Neutrophil (primary cell): ENCODE results near the gene TSPAN3.
A peak's percentile ranks its signal among the peaks of the same experiment; 100 is the strongest.

Source experiments
- H3K27ac ChIP-seq: fragments of 200-600 bp; sonication (generic); 2 replicates; pipeline ENCODE4 v1.5.1; 2016; ENCODE audit warnings: mild to moderate bottlenecking, moderate library complexity
- H3K27me3 ChIP-seq: fragments of 200-600 bp; sonication (generic); 2 replicates; pipeline ENCODE4 v1.6.0; 2016; ENCODE audit warnings: mild to moderate bottlenecking
- H3K36me3 ChIP-seq: fragments of 200-600 bp; sonication (generic); 2 replicates; pipeline ENCODE4 v1.5.1; 2017
- H3K4me1 ChIP-seq, 2 experiments: fragments of 200-600 bp in 1 of 2; sonication (generic) in 1 of 2; 1 replicate in 1 of 2; 2 replicates in 1 of 2; pipeline versions ENCODE4 v1.5.1 to v1.6.1; 2013 to 2016; ENCODE audit warnings: low read depth in 1 of 2, low read length in 1 of 2, mild to moderate bottlenecking in 1 of 2, moderate library complexity in 1 of 2; ENCODE audit not compliant: control insufficient read depth in 1 of 2, insufficient read depth in 1 of 2
- H3K4me3 ChIP-seq, 2 experiments: fragments of 200-600 bp in 1 of 2; sonication (generic) in 1 of 2; 1 replicate in 1 of 2; 2 replicates in 1 of 2; pipeline ENCODE4 v1.5.1; 2013 to 2016; ENCODE audit warnings: low read depth in 1 of 2, low read length in 1 of 2, mild to moderate bottlenecking in 1 of 2, moderate library complexity in 1 of 2
- H3K9me3 ChIP-seq: fragments of 200-600 bp; sonication (generic); 2 replicates; pipeline ENCODE4 v1.5.1; 2016
- TF ChIP-seq, protein P1 (sequence below): fragments of 200-600 bp; sonication (generic); IDR thresholded peaks from 2 replicates; pipeline ENCODE4 v1.5.1; 2016; ENCODE audit warnings: antibody characterized with exemption

The TSPAN3 gene

DNA sequence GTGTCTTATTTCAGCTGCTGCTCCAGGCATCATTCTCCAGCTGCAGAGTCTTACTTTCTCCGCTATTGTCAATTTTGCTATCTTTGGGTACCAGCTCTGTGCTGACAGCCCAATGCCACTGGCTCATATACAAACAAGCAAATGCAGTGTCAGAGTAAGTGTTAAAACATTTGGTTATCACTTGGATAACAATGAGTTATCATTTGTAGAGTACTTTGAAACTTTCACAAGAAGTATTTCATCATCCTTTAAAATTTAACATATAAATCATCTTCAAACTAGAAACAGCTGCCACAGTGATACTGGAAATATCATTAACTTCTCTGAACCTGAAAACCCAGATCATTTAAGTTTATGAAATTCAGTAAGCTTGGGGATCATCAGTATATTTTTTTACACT lies 13.8 kb downstream of the TSPAN3 start:
- no peaks in the 10 kb centered on the region for H3K9me3 ChIP-seq
- H3K27ac ChIP-seq = no peak overlapping the region
- H3K4me1 ChIP-seq = peaks cover 4% of the 10 kb centered on the region in 2 experiments
- TF ChIP-seq, protein P1, sequence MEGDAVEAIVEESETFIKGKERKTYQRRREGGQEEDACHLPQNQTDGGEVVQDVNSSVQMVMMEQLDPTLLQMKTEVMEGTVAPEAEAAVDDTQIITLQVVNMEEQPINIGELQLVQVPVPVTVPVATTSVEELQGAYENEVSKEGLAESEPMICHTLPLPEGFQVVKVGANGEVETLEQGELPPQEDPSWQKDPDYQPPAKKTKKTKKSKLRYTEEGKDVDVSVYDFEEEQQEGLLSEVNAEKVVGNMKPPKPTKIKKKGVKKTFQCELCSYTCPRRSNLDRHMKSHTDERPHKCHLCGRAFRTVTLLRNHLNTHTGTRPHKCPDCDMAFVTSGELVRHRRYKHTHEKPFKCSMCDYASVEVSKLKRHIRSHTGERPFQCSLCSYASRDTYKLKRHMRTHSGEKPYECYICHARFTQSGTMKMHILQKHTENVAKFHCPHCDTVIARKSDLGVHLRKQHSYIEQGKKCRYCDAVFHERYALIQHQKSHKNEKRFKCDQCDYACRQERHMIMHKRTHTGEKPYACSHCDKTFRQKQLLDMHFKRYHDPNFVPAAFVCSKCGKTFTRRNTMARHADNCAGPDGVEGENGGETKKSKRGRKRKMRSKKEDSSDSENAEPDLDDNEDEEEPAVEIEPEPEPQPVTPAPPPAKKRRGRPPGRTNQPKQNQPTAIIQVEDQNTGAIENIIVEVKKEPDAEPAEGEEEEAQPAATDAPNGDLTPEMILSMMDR = no peak
- H3K4me3 ChIP-seq = no peak overlapping the region
- H3K36me3 ChIP-seq = no peaks in the 10 kb centered on the region
- H3K27me3 ChIP-seq = no peaks in the 10 kb centered on the region

DNA sequence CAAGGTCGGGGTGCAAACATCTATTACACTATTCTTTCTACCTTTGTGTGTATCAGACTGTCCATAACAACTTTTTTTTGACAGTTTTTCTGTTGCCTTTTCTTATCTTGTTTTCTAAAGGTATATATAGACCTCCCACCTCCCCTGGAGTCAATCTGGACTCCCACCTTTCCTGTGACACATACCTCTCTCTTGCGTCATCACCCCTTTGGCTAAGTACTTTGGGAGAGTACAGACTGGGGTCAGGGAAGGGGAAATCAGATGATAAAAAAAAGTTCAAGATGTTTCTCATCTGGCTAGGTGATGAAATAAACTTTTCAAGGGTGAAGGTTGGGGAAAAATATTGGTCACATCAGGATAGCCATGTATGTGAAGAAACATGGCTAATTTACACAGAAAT lies 17.2 kb downstream of the TSPAN3 start:
- no peak overlapping the region for H3K27ac ChIP-seq
- H3K27me3 ChIP-seq = no peaks in the 10 kb centered on the region
- TF ChIP-seq, protein P1 = no peak
- H3K4me3 ChIP-seq = no peak overlapping the region
- H3K9me3 ChIP-seq = no peaks in the 10 kb centered on the region
- H3K36me3 ChIP-seq = no peaks in the 10 kb centered on the region
- H3K4me1 ChIP-seq = peaks cover 5 to 7% of the 10 kb centered on the region in 2 experiments

DNA sequence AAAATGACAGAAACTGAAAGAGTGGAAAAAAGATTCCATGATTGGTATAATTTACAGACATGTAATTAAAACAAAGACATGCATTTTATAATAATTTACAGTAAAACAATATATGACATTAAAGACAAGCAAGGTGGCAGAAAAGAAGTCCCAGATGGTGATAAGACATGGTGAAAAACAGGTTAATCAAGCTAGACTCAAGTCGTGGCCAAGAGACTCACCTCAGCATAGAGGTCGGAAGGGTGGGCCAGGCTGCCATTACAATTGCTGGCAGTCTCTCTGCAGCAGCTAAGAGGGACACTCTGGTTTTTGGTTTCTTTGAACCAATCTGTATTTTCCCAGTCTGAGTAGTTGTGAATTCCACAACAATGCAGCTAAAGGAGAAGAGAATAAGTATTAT lies 18.4 kb downstream of the TSPAN3 start:
- Histone ChIP-seq H3K36me3 (no peaks in the 10 kb centered on the region), H3K27ac (no peak overlapping the region)
- TF ChIP-seq, protein P1 = no peak

DNA sequence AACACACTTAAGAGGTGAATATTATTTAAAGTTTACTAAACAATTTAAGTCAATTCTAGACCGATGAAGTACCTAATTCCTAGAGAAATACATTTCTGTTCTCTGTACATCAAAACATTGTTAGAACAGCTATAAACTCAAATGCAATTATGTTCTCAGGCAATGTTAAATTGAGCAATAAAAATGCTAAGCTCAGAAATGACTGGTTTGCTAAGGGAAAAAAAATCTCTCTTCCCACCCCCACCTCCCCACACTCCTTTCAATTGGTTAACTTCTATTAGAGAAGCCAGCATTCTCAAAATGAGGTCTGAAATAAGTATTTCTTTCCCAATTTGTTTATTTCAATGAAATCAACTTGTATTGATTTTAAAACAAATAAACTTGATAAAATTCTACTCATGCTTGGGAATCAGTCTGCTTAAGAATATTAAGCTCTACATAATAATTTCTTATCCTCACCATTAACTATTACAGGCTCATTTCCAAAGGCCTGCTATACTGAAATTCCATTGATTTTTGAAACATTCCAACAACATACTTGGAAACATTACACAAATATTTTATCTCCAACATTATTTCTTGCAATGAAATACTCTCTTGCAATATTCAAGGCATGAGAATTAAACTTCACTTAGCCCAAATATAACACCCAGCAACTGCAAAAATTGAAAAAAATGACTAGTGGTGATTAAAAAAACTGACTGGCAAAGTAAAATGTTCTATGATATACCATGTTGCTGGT lies 22.6 kb downstream of the TSPAN3 start:
- Histone ChIP-seq H3K4me3 (no peak overlapping the region), H3K36me3 (no peaks in the 10 kb centered on the region), H3K27ac (no peak overlapping the region), H3K27me3 (no peaks in the 10 kb centered on the region), H3K9me3 (no peaks in the 10 kb centered on the region), H3K4me1 (peaks cover 9 to 10% of the 10 kb centered on the region in 2 experiments)
- TF ChIP-seq, protein P1 = no peak

More for the DNA sequence above, 18.4 kb downstream of the TSPAN3 start:
- no peaks in the 10 kb centered on the region for H3K9me3 ChIP-seq
- H3K27me3 ChIP-seq = no peaks in the 10 kb centered on the region
- no peak overlapping the region for H3K4me3 ChIP-seq
- peaks cover 6 to 10% of the 10 kb centered on the region in 2 experiments for H3K4me1 ChIP-seq

DNA sequence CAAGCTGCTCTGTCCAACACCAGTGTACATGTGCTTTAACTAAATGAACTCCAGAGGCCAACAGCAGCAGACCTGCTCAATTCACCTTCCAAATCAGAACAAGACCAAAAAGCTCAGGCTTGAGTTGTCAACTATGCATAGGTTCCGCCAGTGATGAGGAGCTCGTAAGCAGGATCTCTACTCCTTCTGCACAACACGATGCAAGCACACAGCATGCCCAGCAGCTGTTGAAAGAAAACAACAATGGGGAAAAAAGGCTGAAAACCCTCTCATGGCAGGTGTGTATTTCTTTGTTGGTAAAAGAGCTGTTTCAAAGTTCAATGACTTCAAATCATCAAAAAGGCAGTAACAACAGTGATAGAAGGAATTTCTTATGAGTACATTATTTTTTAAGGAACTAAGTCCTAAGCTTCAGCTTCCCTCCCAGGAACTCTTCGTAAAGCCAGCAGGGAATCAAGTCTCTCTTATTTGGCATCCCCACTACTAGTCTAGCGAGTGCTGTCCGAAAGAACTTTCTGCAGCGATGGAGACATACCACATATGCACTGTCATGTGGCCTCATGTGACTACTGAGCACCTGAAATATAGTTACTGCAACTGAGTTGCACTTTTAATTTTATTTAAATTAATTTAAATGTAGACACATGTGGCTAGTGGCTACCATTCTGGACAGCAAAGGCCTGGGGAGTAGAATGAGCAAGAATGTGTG lies 24.1 kb downstream of the TSPAN3 start:
- no peaks in the 10 kb centered on the region for H3K36me3 ChIP-seq
- H3K4me3 ChIP-seq = no peak overlapping the region
- H3K4me1 ChIP-seq = peaks cover 9 to 10% of the 10 kb centered on the region in 2 experiments
- no peaks in the 10 kb centered on the region for H3K9me3 ChIP-seq
- H3K27ac ChIP-seq = peak overlapping the region; percentile 2
- TF ChIP-seq, protein P1 = no peak
- H3K27me3 ChIP-seq = no peaks in the 10 kb centered on the region
